WI38 (cell line): ENCODE data around the gene MTFR1L.
A peak's percentile ranks its signal among the peaks of the same experiment; 100 is the strongest.

Experiments
- H3K4me3 ChIP-seq: 2 replicates; pipeline ENCODE4 v1.5.1; 2011; ENCODE audit warnings: low read depth, mild to moderate bottlenecking, control low read depth, low read length
- CTCF ChIP-seq: IDR thresholded peaks from 2 replicates; pipeline ENCODE4 v1.5.1; 2012; ENCODE audit warnings: low read depth, mild to moderate bottlenecking, control low read depth, low read length

The MTFR1L gene

DNA sequence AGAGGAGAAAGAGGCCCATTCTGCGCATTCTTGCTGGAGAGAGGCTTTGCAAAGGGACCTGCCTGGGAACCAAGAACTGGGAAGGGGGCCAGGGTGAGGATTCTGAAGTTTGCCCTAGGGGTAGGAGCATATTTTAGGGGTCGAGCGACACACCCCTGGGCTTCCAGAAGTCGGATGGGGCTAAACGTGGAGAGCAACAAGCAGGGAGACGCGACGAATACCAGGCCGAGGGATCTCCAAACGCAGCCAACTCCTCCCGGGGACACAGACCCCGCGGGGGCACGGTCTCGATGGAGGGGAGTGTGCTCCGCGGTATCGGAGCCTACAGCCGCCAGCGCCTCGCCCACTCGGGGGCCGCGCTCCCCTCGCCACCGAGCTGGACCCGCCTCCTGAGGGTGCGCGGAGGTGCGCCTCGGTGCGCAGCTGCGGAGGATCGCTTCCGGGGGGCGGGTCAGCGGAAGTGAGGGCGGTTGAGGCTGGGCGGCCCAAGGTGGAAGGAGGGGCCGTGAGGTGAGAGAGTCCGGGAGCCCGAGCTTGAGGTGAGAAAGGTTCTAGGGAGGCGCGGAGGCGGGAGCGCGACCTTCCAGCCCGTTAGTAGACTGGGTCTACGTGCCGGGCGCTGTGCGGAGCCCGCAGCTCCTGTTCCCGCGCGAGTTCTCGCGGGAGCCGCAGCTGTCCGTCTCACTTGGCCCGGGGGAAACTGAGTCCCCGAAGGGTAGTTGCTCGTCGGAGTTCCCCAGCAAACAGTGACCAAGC is at the start of gene MTFR1L:
Gene MTFR1L (plus strand): TSS at position 464 of the 756 bp plus-strand sequence. CDS start 3,151 bp downstream, outside the sequence.
- H3K4me3 ChIP-seq: peak within 1 kb of the TSS; percentile 77
- TF ChIP-seq CTCF: no peak

- TF ChIP-seq CTCF: no peak
Measured at GRCh38 chr1:25770541-25771220, 49.1 kb upstream of the MTFR1L start.

DNA sequence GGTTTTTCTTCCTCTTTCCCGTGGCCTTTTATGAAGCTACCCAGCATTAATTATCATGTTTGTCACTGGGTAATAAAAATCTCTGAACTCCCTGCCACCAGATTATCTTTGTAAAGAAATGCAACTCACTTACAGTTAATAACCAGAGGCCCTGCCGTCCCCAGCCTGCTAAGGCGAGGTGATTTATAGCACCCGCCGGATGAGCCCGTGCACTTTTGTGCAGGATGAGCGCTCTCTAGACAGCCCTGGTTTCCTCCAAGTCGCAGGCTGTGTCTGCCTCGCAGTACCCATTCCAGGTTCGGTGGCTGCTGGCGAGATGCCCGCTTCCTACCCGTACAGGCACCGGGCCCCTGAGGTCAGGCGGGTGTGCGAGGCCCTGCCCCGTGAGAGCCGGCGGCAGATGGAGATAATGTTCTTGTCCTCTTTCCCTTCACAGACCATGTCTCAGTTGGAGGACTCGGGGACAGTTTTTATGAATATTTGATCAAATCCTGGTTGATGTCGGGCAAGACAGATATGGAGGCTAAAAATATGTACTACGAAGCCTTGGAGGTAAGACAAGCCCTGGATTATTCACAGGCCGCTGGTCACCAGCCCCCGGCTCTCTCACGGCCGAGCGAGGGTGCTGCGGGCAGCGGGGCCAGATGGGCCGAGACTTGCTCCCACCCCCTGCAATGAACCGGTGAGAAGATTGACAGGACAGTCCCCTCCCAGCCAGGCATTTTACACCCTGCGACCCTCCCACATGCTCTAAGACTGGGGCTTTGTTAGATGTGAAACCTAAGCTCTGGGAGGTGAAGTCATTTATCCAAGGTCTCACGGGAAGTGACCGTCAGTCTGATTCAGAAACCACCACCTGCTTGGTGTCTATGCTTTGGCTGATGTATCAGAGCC is 48.3 kb upstream of the MTFR1L start:
- no peak overlapping the region for H3K4me3 ChIP-seq
- no peak for TF ChIP-seq CTCF

More at GRCh38 chr1:25770541-25771220, 49.1 kb upstream of the MTFR1L start:
- H3K4me3 ChIP-seq: no peak overlapping the region

- no peak overlapping the region for H3K4me3 ChIP-seq
- no peak for TF ChIP-seq CTCF
Measured at GRCh38 chr1:25772164-25772563, 47.6 kb upstream of the MTFR1L start.

DNA sequence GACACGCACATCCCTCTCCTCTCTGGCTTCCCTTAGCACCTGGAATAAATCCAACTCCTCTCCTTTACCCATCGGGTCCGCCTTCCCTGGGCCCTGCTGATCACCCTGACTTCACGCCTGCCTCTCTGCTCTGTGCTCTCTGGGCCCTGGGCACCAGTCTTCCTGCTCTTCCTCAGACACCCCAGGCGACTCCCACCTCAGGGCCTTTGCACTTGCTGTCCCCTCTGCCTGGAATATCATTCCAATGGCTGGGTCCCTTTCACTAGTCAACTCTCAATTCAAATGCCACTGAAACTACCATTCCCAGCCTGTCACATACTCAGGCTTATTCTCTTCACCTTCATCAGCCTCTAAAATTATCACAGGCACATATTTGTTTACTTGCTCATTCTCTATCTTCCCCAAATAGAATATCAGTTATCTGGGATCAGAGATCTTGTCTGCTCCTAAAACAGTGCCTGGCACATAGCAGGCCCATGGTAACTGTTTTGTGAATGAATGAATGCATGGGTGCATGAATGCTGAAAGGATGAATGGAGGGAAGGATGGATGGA is 47.0 kb upstream of the MTFR1L start:
- no peak overlapping the region for H3K4me3 ChIP-seq
- TF ChIP-seq CTCF: no peak

GRCh38 chr1:25773441-25774125 is 46.2 kb upstream of the MTFR1L start:
- H3K4me3 ChIP-seq: no peak overlapping the region
- TF ChIP-seq CTCF: no peak
